T-helper 2 cell treated with Interferon-gamma antibody and Interleukin-4, amounts not matched to agents 100 ng/mL and 5 ng/mL, for 36 hours (primary cell): Measurements from ENCODE around the gene OR5AU1. TPM values are rescaled to one million over a fixed set of nuclear protein-coding genes. Genes with fewer than 3 reads are reported as not detected.

Experiments
- intact Hi-C: fragments of 100-400 bp; cut with micrococcal nuclease; formaldehyde crosslinking; loops from one replicate; pipeline ENCODE4 v1.15.1; 2023
- total RNA-seq: library from RNA; stranded (reverse); gene quantifications from 2 replicates; pipeline ENCODE4 v1.2.3, GENCODE V29; 2022

Gene OR5AU1
- total RNA-seq, 1 donor from 2014 or later = not detected

- intact Hi-C loops = loop anchor here (10.0 kb wide), 2 partner anchors 327 to 653 kb away; partner anchors contain the start of genes APEX1 and OSGEP
These were observed 48.5 kb downstream of the OR5AU1 start for GRCh38 chr14:21107283-21107800.

GRCh38 chr14:21106498-21107282 is 49.2 kb downstream of the OR5AU1 start:
- intact Hi-C loops = loop anchor here (10.0 kb wide), 2 partner anchors 328 to 652 kb away; partner anchors contain the start of genes APEX1 and OSGEP

- intact Hi-C loops = loop anchor here (10.0 kb wide), 2 partner anchors 329 to 651 kb away; partner anchors contain the start of genes APEX1 and OSGEP
These were observed 49.7 kb downstream of the OR5AU1 start for GRCh38 chr14:21106176-21106497.

GRCh38 chr14:21105095-21105494 is 50.8 kb downstream of the OR5AU1 start:
- intact Hi-C loops = loop anchor here (10.0 kb wide), 2 partner anchors 330 to 650 kb away; partner anchors contain the start of genes APEX1 and OSGEP

Other genes starting within 250 kb of the OR5AU1 start
- gene RNASE2, start 200.6 kb downstream of the OR5AU1 start, total RNA-seq = not detected in 2 replicates
- gene METTL17, start 166.1 kb downstream of the OR5AU1 start, total RNA-seq = 92.9 and 102 TPM in 2 replicates
- gene SLC39A2, start 156.8 kb downstream of the OR5AU1 start, total RNA-seq = 0.18 and 0.36 TPM in 2 replicates
- gene NDRG2, start 131.0 kb downstream of the OR5AU1 start, total RNA-seq = 5.6 and 6.2 TPM in 2 replicates
- not detected in 2 replicates for gene TPPP2, start 125.8 kb downstream of the OR5AU1 start, total RNA-seq
- not detected in 2 replicates for gene RNASE13, start 121.3 kb downstream of the OR5AU1 start, total RNA-seq
- not detected in 2 replicates for gene RNASE7, start 113.7 kb downstream of the OR5AU1 start, total RNA-seq
- gene RNASE8, start 98.2 kb downstream of the OR5AU1 start, total RNA-seq = not detected in 2 replicates
- gene ARHGEF40, start 85.8 kb downstream of the OR5AU1 start, total RNA-seq = not detected in 2 replicates
- 5.5 and 7.3 TPM in 2 replicates for gene ZNF219, start 57.4 kb downstream of the OR5AU1 start, total RNA-seq
- gene TMEM253, start 55.0 kb downstream of the OR5AU1 start, total RNA-seq = not detected in 2 replicates
- 734 and 763 TPM in 2 replicates for gene HNRNPC, start 113.4 kb upstream of the OR5AU1 start, total RNA-seq
- 0.16 TPM in 1 of 2 replicates, not detected in the other for gene RPGRIP1, start 124.0 kb upstream of the OR5AU1 start, total RNA-seq
- gene SUPT16H, start 228.0 kb upstream of the OR5AU1 start, total RNA-seq = 130 and 137 TPM in 2 replicates